Measurements from ENCODE around the gene PTPN13. TPM values are rescaled to one million over a fixed set of nuclear protein-coding genes. Genes with fewer than 3 reads are reported as not detected.

Gene PTPN13
- 102 TPM for total RNA-seq

DNA sequence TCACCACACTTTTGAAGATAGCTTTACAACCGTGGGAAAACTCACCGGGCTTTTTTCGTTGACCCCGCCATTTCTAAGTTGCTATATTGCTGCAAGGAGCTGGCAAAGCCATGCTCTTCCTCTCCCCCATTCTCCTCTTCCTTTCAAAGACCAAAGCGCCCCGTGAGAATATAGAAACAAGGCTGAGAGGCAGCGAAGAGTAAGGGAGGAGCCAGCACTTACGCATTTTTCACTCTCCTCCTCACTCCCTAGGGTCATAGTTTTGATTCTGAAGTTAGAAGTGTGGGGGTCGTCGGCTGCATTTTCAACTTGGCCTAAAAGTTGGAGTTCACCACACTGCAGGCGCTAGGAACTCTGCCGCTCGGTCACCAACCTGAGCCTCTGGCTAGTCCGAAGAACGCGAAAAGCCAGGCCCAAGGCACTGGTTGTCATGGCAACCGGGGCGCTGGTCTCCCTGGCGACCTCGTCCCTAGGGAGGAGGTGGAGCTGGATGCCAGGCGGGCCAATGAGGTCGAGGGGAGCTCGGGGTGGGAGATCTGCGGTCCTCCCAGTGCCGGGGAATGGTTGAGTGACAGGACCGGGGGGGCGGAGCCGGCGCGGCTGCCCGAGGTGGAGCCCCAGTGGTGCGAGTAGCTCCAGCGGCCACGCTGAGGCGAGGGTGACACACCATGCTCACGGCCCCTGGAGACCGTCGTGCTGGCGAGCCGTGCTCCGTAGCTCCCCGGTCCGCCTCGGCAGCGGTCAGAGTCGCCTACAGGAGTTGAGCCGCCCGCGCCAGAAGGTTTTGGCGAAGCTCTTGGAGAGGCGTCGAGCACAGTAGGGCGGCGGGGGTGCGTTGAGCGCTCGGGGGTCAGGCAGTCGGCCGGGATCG lies at the start of gene PTPN13:
Gene PTPN13, plus strand, starts transcription at position 628 of the 871 bp plus-strand sequence. CDS start 40,942 bp downstream, outside the sequence.

GRCh38 chr4:86848732-86849619 lies 254.9 kb downstream of the PTPN13 start, which contains the start of gene SLC10A6:
Gene SLC10A6, minus strand, starts transcription at chr4:86849384. Its CDS starts 269 bp downstream, at chr4:86849115.

Other genes starting within 250 kb of the PTPN13 start
- 377 TPM for gene MAPK10, start 234.3 kb upstream of the PTPN13 start, total RNA-seq